HEK293 (cell line): Measurements from ENCODE around the gene CAMK2N2.

Source experiments
- CTCF ChIA-PET: fragments of 350-600 bp; formaldehyde crosslinking; extraction: SDS; loops from one replicate; lab custom pipeline; 2021; ENCODE audit warnings: antibody characterized with exemption; lab: Yijun Ruan, JAX
- POLR2A ChIA-PET: fragments of 300-600 bp; formaldehyde crosslinking; extraction: SDS; loops from one replicate; lab custom pipeline; 2020; ENCODE audit warnings: antibody characterized with exemption, inconsistent platforms; lab: Yijun Ruan, JAX
- H3K27ac ChIP-seq: fragments of 200-500 bp; sonication (Bioruptor generic); 2 replicates; pipeline ENCODE4 v1.5.1; 2014; ENCODE audit warnings: low read depth, low read length, control low read depth, inconsistent platforms; ENCODE audit errors: extremely low read depth
- H3K36me3 ChIP-seq, 2 experiments: fragments of 200-500 bp in 1 of 2; sonication (Bioruptor generic) in 1 of 2; 1 replicate in 1 of 2; 2 replicates in 1 of 2; pipeline ENCODE4 v1.5.1; 2014 to 2017; ENCODE audit warnings: inconsistent platforms in 2 of 2, low read length in 2 of 2; ENCODE audit not compliant: control insufficient read depth in 2 of 2, insufficient read depth in 1 of 2
- H3K4me1 ChIP-seq: fragments of 200-500 bp; sonication (Bioruptor generic); 2 replicates; pipeline ENCODE4 v1.5.1; 2014; ENCODE audit warnings: mild to moderate bottlenecking, low read length, inconsistent platforms; ENCODE audit not compliant: control insufficient read depth, insufficient read depth
- H3K4me3 ChIP-seq: 2 replicates; pipeline ENCODE4 v1.5.1; 2011; ENCODE audit warnings: low read depth, mild to moderate bottlenecking, control low read depth, low read length, moderate library complexity
- H3K9me3 ChIP-seq: fragments of 200-500 bp; sonication (Bioruptor generic); 2 replicates; pipeline ENCODE4 v1.5.1; 2014; ENCODE audit warnings: low read depth, low read length, inconsistent platforms; ENCODE audit not compliant: control insufficient read depth, insufficient read depth
- FEZF1 ChIP-seq: fragments of 450-650 bp; formaldehyde crosslinking; IDR thresholded peaks from 2 replicates; pipeline ENCODE4 v1.5.1; 2016; ENCODE audit warnings: missing biosample characterization, missing genetic modification characterization
- HOXC10 ChIP-seq: sonication (generic); formaldehyde crosslinking; IDR thresholded peaks from 2 replicates; pipeline ENCODE4 v1.8.1; 2023; ENCODE audit warnings: mild to moderate bottlenecking, missing genetic modification reagents
- KLF10 ChIP-seq: fragments of 450-650 bp; IDR thresholded peaks from 2 replicates; pipeline ENCODE4 v1.5.1; 2018; ENCODE audit warnings: missing biosample characterization, mild to moderate bottlenecking, missing genetic modification characterization
- RBAK ChIP-seq: fragments of 450-650 bp; formaldehyde crosslinking; IDR thresholded peaks from 2 replicates; pipeline ENCODE4 v1.5.1; 2016; ENCODE audit warnings: missing biosample characterization, missing genetic modification characterization
- SALL2 ChIP-seq: fragments of 450-650 bp; formaldehyde crosslinking; IDR thresholded peaks from 2 replicates; pipeline ENCODE4 v1.5.0; 2017; ENCODE audit warnings: missing biosample characterization, mild to moderate bottlenecking, missing genetic modification characterization, borderline replicate concordance
- SCRT1 ChIP-seq: fragments of 450-650 bp; formaldehyde crosslinking; IDR thresholded peaks from 2 replicates; pipeline ENCODE4 v1.5.1; 2016; ENCODE audit warnings: missing biosample characterization, missing genetic modification characterization, borderline replicate concordance
- SP3 ChIP-seq: fragments of 450-650 bp; formaldehyde crosslinking; IDR thresholded peaks from 2 replicates; pipeline ENCODE4 v1.5.1; 2016; ENCODE audit warnings: missing biosample characterization, missing genetic modification characterization
- TRIM28 ChIP-seq: IDR thresholded peaks from 2 replicates; pipeline ENCODE4 v1.6.1; 2011; ENCODE audit warnings: low read length, control low read depth, borderline replicate concordance
- YY1 ChIP-seq: fragments of 450-650 bp; formaldehyde crosslinking; IDR thresholded peaks from 2 replicates; pipeline ENCODE4 v1.5.1; 2018; ENCODE audit warnings: missing biosample characterization, missing genetic modification characterization
- ZFP37 ChIP-seq: fragments of 450-650 bp; formaldehyde crosslinking; IDR thresholded peaks from 2 replicates; pipeline ENCODE4 v1.5.1; 2016; ENCODE audit warnings: missing biosample characterization, missing genetic modification characterization
- ZNF114 ChIP-seq: fragments of 450-650 bp; formaldehyde crosslinking; IDR thresholded peaks from 2 replicates; pipeline ENCODE4 v1.5.0; 2017; ENCODE audit warnings: missing biosample characterization, missing genetic modification characterization
- ZNF138 ChIP-seq: fragments of 450-650 bp; formaldehyde crosslinking; IDR thresholded peaks from 2 replicates; pipeline ENCODE4 v1.5.1; 2016; ENCODE audit warnings: missing biosample characterization, missing genetic modification characterization, borderline replicate concordance
- ZNF146 ChIP-seq: fragments of 450-650 bp; formaldehyde crosslinking; IDR thresholded peaks from 2 replicates; pipeline ENCODE4 v1.5.1; 2016; ENCODE audit warnings: missing biosample characterization, missing genetic modification characterization
- ZNF311 ChIP-seq: fragments of 450-650 bp; formaldehyde crosslinking; IDR thresholded peaks from 2 replicates; pipeline ENCODE4 v1.5.1; 2017; ENCODE audit warnings: missing biosample characterization, missing genetic modification characterization, borderline replicate concordance
- ZNF354C ChIP-seq: fragments of 450-650 bp; formaldehyde crosslinking; IDR thresholded peaks from 2 replicates; pipeline ENCODE4 v1.5.1; 2016; ENCODE audit warnings: missing biosample characterization, missing genetic modification characterization, low read depth, borderline replicate concordance
- ZNF416 ChIP-seq: fragments of 450-650 bp; formaldehyde crosslinking; IDR thresholded peaks from 2 replicates; pipeline ENCODE4 v1.5.1; 2016; ENCODE audit warnings: missing biosample characterization, missing genetic modification characterization
- ZNF433 ChIP-seq: fragments of 450-650 bp; formaldehyde crosslinking; IDR thresholded peaks from 2 replicates; pipeline ENCODE4 v1.5.1; 2016; ENCODE audit warnings: missing biosample characterization, missing genetic modification characterization, low read depth
- ZNF473 ChIP-seq: fragments of 450-650 bp; formaldehyde crosslinking; IDR thresholded peaks from 2 replicates; pipeline ENCODE4 v1.5.1; 2017; ENCODE audit warnings: missing biosample characterization, missing genetic modification characterization
- ZNF544 ChIP-seq: fragments of 450-650 bp; formaldehyde crosslinking; IDR thresholded peaks from 2 replicates; pipeline ENCODE4 v1.5.0; 2017; ENCODE audit warnings: missing biosample characterization, missing genetic modification characterization
- ZNF571 ChIP-seq: fragments of 450-650 bp; formaldehyde crosslinking; IDR thresholded peaks from 2 replicates; pipeline ENCODE4 v1.5.0; 2017; ENCODE audit warnings: missing biosample characterization, missing genetic modification characterization
- ZNF596 ChIP-seq: fragments of 450-650 bp; IDR thresholded peaks from 2 replicates; pipeline ENCODE4 v1.5.0; 2018; ENCODE audit warnings: missing biosample characterization, mild to moderate bottlenecking, missing genetic modification characterization, moderate library complexity
- ZNF670 ChIP-seq: fragments of 450-650 bp; formaldehyde crosslinking; IDR thresholded peaks from 2 replicates; pipeline ENCODE4 v1.5.1; 2016; ENCODE audit warnings: missing biosample characterization, missing genetic modification characterization, low read depth
- ZNF707 ChIP-seq: fragments of 450-650 bp; formaldehyde crosslinking; IDR thresholded peaks from 2 replicates; pipeline ENCODE4 v1.5.1; 2016; ENCODE audit warnings: missing biosample characterization, missing genetic modification characterization
- ZNF837 ChIP-seq: fragments of 450-650 bp; formaldehyde crosslinking; IDR thresholded peaks from 2 replicates; pipeline ENCODE4 v1.5.1; 2016; ENCODE audit warnings: missing biosample characterization, missing genetic modification characterization
- TF ChIP-seq, protein P1 (sequence below): fragments of 450-650 bp; formaldehyde crosslinking; IDR thresholded peaks from 2 replicates; pipeline ENCODE4 v1.5.1; 2017; ENCODE audit warnings: missing biosample characterization, missing genetic modification characterization
- TF ChIP-seq, protein P2 (sequence below): fragments of 450-650 bp; formaldehyde crosslinking; IDR thresholded peaks from 2 replicates; pipeline ENCODE4 v1.5.1; 2017; ENCODE audit warnings: missing biosample characterization, missing genetic modification characterization

CAMK2N2 gene

DNA sequence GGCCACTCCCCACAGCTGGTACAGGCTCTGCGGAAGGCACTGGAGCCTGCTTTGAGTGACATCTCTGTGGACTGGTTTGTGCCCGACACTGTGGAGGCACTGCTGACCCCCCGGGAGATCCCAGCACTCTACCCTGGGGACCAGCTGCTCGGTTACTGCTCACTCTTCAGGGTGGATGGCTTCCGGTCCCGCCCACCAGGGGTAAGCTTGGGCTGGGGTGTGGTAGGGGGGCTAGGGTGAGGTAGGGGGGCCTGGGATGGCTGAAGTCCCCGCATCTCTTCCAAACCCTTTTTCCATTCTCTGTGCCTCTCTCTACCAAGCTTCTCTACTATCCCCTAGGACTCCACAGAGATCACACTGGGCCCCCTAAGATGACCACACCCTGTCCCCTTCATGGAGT is 24.1 kb downstream of the CAMK2N2 start:
- Histone ChIP-seq H3K9me3 (no peaks in the 10 kb centered on the region), H3K27ac (no peak overlapping the region), H3K4me3 (no peak overlapping the region), H3K36me3 (peaks cover 0 to 6% of the 10 kb centered on the region in 2 experiments; a peak in 1 of 3 replicates), H3K4me1 (no peaks in the 10 kb centered on the region)
- ChIA-PET CTCF (interaction anchor here (1.5 to 8.7 kb wide), 3 partner anchors 9 to 13 kb away, joined by 4 to 66 read pairs (median 5); partner anchors contain the start of genes EEF1AKMT4 and VWA5B2), POLR2A (interaction anchor here (1.2 kb wide), 1 partner anchor 9 kb away, joined by 4 read pairs; no protein-coding TSS in a partner anchor)
- no peak for TF ChIP-seq ZNF837 (tag by site-specific recombination)
- TF ChIP-seq ZNF544 (tag by site-specific recombination) = no peak
- no peak for TF ChIP-seq SALL2 (tag by site-specific recombination)
- TF ChIP-seq ZNF146 (tag by site-specific recombination) = no peak
- TF ChIP-seq, protein P1, sequence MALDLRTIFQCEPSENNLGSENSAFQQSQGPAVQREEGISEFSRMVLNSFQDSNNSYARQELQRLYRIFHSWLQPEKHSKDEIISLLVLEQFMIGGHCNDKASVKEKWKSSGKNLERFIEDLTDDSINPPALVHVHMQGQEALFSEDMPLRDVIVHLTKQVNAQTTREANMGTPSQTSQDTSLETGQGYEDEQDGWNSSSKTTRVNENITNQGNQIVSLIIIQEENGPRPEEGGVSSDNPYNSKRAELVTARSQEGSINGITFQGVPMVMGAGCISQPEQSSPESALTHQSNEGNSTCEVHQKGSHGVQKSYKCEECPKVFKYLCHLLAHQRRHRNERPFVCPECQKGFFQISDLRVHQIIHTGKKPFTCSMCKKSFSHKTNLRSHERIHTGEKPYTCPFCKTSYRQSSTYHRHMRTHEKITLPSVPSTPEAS (tag by site-specific recombination) = no peak
- TF ChIP-seq YY1 (tag by site-specific recombination) = no peak
- TF ChIP-seq KLF10 (tag by site-specific recombination) = no peak
- TF ChIP-seq SCRT1 (tag by site-specific recombination) = no peak
- no peak for TF ChIP-seq ZNF433 (tag by site-specific recombination)
- no peak for TF ChIP-seq ZNF571
- TF ChIP-seq TRIM28 = no peak

- Histone ChIP-seq H3K9me3 (no peaks in the 10 kb centered on the region), H3K4me1 (no peaks in the 10 kb centered on the region), H3K36me3 (no peaks in the 10 kb centered on the region), H3K27ac (no peak overlapping the region), H3K4me3 (no peak overlapping the region)
- no peak for TF ChIP-seq ZNF354C (tag by site-specific recombination)
- TF ChIP-seq HOXC10 (CRISPR knock-in tag) = no peak
- TF ChIP-seq ZFP37 = no peak
- no peak for TF ChIP-seq ZNF311 (tag by site-specific recombination)
- no peak for TF ChIP-seq ZNF416
- TF ChIP-seq RBAK = no peak
- TF ChIP-seq ZNF114 = no peak
- TF ChIP-seq ZNF707 (tag by site-specific recombination) = no peak
- TF ChIP-seq, protein P2, sequence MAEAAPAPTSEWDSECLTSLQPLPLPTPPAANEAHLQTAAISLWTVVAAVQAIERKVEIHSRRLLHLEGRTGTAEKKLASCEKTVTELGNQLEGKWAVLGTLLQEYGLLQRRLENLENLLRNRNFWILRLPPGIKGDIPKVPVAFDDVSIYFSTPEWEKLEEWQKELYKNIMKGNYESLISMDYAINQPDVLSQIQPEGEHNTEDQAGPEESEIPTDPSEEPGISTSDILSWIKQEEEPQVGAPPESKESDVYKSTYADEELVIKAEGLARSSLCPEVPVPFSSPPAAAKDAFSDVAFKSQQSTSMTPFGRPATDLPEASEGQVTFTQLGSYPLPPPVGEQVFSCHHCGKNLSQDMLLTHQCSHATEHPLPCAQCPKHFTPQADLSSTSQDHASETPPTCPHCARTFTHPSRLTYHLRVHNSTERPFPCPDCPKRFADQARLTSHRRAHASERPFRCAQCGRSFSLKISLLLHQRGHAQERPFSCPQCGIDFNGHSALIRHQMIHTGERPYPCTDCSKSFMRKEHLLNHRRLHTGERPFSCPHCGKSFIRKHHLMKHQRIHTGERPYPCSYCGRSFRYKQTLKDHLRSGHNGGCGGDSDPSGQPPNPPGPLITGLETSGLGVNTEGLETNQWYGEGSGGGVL = no peak
- no peak for TF ChIP-seq SP3 (tag by site-specific recombination)
- no peak for TF ChIP-seq FEZF1 (tag by site-specific recombination)
- TF ChIP-seq ZNF596 (tag by site-specific recombination) = no peak
- TF ChIP-seq ZNF670 (tag by site-specific recombination) = no peak
- TF ChIP-seq ZNF571 = no peak
- TF ChIP-seq ZNF473 (tag by site-specific recombination) = no peak
- no peak for TF ChIP-seq ZNF138 (tag by site-specific recombination)
- ChIA-PET CTCF (interaction anchor here (0.6 to 8.7 kb wide), 4 partner anchors 9 to 13 kb away, joined by 3 to 66 read pairs (median 4); partner anchors contain the start of genes EEF1AKMT4 and VWA5B2), POLR2A (interaction anchor here (1.0 kb wide), 1 partner anchor 10 kb away, joined by 3 read pairs; no protein-coding TSS in a partner anchor)
Measured at GRCh38 chr3:184236636-184237035, 24.7 kb downstream of the CAMK2N2 start.
